ENCODE results near the gene METTL25.
"Not testable (repeated sequence)": the region's sequence is repeated elsewhere in the genome, so short reads cannot be mapped to it uniquely, and the experiment has no call there.

METTL25 gene, protein sequence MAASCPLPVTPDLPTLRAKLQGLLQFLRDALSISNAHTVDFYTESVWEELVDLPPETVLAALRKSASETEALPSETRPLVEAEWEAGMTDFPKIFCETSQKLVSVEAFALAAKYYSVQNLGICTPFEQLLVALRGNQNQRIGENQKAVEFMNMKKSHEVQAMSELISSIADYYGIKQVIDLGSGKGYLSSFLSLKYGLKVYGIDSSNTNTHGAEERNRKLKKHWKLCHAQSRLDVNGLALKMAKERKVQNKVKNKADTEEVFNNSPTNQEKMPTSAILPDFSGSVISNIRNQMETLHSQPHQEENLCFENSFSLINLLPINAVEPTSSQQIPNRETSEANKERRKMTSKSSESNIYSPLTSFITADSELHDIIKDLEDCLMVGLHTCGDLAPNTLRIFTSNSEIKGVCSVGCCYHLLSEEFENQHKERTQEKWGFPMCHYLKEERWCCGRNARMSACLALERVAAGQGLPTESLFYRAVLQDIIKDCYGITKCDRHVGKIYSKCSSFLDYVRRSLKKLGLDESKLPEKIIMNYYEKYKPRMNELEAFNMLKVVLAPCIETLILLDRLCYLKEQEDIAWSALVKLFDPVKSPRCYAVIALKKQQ
- long read RNA-seq, donor 1, partial matches to known transcripts = 7 of 14 reads
- long read RNA-seq, donor 1, other reads (novel, unspliced or antisense) = 0 of 14 reads
- long read RNA-seq, donor 2, partial matches to known transcripts = 7 of 12 reads
- long read RNA-seq, donor 2, other reads (novel, unspliced or antisense) = 0 of 12 reads
- long read RNA-seq, donor 3, partial matches to known transcripts = 10 of 15 reads
- long read RNA-seq, donor 3, other reads (novel, unspliced or antisense) = 0 of 15 reads
- long read RNA-seq, donor 4, partial matches to known transcripts = 0 of 4 reads
- long read RNA-seq, donor 4, other reads (novel, unspliced or antisense) = 0 of 4 reads
- long read RNA-seq, donor 5, partial matches to known transcripts = 6 of 13 reads
- long read RNA-seq, donor 5, other reads (novel, unspliced or antisense) = 0 of 13 reads
- long read RNA-seq, donor 6, partial matches to known transcripts = 0 of 4 reads
- long read RNA-seq, donor 6, other reads (novel, unspliced or antisense) = 0 of 4 reads
- long read RNA-seq, donor 7, transcript METTL25-201 (12 exons, 2,093 nt) = major isoform, 5 of 23 reads
- long read RNA-seq, donor 7, partial matches to known transcripts = 14 of 23 reads
- long read RNA-seq, donor 7, other reads (novel, unspliced or antisense) = 0 of 23 reads
- long read RNA-seq, donor 8, partial matches to known transcripts = 20 of 23 reads
- long read RNA-seq, donor 8, other reads (novel, unspliced or antisense) = 0 of 23 reads

DNA sequence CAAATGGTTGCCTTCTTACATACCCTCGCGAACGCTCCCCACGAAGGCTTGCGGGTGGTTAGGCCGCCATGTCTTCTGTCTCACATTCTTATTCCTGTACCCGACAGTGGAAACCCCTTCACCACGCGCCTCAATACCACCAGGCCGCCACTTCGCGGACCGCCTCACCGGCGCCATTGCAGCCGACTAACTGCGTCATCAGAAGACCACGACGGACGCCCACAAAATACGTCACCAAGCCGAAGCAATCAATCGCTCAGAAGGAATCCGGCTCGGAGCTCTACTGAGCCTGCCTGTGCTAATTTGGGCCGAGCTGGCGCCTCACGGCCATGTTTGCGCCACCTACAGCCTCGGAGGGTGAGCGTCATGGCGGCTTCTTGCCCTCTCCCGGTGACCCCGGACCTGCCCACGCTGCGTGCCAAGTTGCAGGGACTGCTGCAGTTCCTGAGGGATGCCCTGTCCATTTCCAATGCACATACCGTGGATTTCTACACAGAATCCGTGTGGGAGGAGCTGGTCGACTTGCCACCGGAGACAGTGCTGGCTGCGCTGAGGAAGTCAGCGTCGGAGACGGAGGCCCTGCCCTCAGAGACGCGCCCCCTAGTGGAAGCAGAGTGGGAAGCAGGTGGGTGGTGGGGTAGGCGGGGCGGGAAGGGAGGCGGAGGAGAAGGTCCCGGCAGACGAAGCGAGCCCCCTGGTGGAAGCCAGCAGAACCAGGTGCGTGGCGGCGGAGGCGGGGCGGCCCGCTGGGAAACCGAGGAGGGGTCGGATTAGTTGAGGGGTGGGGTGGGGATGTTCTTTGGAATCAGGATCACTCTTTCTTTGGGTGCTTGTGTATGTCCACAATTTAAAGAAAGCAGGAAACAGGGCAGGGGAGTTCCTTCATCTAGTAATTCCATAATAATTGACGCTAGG is at the start of gene METTL25, which contains the start of gene CCDC59:
TSS of gene METTL25 (plus strand) at position 330 of the 915 bp plus-strand sequence. CDS start at position 367, 37 bp downstream.
TSS of gene CCDC59 (minus strand) at position 188 of the 915 bp plus-strand sequence. CDS start at position 177, 11 bp downstream.
- DNase-seq = peak; percentile 100

DNA sequence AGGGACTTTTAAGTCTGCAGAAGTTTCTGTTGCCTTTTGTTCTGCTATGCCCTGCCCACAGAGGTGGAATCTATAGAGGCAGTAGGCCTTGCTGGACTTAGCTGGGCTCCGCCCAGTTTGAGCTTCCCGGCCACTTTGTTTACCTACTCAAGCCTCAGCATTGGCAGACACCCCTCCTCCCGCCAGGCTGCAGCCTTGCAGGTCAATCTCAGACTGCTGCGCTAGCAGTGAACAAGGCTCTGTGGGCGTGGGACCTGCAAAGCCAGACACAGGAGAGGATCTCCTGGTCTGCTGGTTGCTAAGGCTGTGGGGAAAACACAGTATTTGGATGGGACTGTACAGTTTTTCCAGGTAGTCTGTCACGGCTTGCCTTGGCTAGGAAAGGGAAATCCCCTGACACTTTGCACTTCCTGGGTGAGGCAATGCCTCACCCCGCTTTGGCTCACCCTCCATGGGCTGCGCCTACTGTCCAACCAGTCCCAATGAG is 43.9 kb upstream of the METTL25 start:
- DNase-seq = no peak

DNA sequence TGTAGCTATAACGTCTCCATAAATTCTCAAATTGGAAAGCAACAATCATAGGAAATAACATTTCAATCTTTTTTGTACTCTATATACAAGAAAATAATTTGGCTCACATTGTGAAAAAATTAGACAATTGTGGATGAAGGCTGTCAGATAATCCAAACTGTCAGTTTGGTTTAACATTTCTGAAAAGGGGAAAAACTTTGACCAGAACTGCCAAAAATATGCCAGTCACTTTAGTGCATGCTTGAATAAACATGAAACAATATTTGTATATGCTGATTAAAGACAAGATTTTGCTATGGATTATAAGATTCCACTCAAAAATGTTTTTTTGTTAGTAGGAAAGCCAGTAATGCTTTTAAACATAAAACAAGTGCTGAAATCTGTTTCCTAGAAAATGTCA is 39.1 kb upstream of the METTL25 start:
- no peak for DNase-seq

DNA sequence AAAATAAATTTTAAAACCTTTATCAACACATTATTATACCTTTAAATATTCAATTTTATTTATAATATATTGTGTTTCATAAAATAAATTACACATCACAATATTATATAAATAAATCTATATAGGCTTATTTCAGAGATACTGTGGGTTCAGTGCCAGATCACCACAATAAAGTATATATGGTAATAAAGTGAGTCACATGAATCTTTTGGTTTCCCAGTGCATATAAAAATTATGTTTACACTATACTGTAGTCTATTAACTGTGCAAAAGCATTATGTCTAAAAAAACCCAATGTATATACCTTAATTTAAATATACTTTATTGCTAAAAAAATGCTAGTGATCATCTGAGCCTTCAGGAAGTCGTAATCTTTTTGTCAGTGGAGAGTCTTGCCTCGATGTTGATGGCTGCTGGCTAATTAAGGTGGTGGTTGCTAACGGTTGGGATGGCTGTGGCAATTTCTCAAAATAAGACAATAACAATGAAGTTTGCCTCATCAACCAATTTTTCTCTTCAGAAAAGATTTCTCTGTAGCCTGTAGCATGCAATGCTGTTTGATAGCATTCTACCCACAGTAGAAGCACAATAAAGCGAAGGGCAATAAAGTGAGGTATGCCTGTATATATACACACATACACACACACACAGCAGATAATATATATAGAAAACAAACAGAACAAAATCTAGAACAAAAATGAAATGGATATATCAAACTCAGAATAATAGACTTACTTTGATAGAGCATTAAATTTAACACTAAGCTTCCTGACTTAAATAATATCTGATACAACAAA is 32.6 kb upstream of the METTL25 start:
- no peak for DNase-seq

DNA sequence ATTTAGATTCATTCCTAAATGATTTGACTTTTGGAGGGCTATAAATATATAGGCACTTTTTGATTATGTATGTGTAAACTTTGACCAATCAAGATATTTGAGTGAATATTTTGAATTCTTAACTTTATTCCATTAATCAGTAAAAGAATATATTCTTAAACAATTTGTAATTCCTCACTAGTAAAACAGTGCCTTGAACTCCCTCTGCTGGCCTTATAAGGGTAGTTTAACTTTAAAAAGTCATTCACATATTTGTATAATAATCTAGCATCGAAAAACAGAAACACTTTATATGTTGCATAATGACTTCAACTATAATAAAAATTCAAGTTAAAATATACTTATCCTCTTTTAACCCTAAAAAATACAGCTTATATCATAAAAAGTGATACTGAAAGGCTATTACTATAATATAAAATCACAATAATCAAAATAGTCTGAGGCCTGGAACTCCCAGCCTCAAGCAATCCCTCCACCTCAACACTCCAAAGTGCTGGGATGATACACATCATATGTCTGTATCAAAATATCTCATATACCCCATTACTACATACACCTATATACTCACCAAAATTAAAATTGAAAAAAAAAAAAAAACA is 31.3 kb upstream of the METTL25 start:
- DNase-seq = no peak

GRCh38 chr12:82327861-82328260 is 30.5 kb upstream of the METTL25 start:
- DNase-seq = no peak

DNA sequence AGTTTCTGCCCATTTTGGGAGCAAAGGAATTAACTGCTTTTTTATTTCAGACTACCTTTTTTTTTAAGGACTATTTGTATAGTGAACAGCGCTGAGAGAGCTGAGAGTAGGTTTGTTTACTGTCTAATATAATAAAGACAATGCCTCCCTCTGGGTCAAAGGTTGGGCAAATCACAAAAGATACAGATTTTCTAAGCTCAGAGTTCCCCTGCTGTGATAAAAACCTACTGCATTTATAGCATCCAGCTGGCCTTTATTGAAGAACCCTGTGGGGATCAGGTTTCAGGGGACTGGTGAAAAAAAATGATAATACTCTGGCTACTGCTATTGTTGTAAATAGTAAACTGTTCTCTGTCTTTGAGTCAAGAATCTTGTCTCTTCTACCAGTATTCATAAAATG is 28.8 kb upstream of the METTL25 start:
- DNase-seq = no peak

GRCh38 chr12:82350161-82350560 is 8.2 kb upstream of the METTL25 start:
- DNase-seq = no peak

GRCh38 chr12:82351390-82351789 is 6.9 kb upstream of the METTL25 start:
- DNase-seq = no peak

- DNase-seq = no peak
Measured at GRCh38 chr12:82357340-82357739, 989 bp upstream of the METTL25 start.

- DNase-seq = no peak
Measured at GRCh38 chr12:82357845-82358199, 507 bp upstream of the METTL25 start.

GRCh38 chr12:82359115-82359478 is 768 bp downstream of the METTL25 start:
- peak; percentile 63 for DNase-seq

GRCh38 chr12:82360834-82361233 is 2.5 kb downstream of the METTL25 start:
- not testable (repeated sequence) for DNase-seq

GRCh38 chr12:82361461-82361915 is 3.2 kb downstream of the METTL25 start:
- DNase-seq = no peak

DNA sequence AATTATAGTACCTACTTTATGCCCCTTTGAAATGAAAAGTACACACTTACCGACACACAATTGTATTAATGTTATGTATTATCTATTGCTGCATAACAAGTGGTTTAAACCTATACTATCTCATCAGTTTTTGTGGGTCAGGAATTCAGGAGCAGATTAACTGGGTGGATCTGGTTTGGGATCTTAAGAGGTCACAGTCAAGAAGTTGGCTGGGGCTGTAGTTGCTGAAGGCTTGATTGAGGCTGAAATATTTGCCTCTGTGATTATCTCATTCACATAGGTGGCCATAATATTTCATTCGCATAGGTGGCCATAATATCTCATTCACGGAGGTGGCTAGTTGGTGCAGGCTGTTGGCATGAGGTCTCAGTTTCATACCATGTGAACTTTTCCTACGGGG is 5.7 kb downstream of the METTL25 start:
- no peak for DNase-seq

DNA sequence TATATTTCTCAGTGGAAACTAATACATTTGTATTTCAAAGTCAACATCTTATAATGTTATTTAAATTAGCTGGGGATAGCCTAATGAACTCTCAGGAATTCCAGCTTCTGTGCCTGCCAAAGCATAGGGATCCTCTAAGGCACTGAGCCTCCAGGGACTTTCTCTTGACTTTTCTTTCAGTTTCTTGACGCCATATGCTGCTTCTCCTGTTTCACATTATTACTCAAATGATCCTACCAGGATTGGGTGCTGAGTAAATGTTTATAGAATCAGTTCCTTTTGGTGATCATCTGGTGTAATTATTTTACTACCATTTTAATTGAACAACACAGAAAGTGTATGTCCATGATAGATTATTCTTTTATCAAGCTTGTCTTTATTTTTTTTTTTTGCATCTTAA is 7.9 kb downstream of the METTL25 start:
- DNase-seq = no peak

GRCh38 chr12:82375201-82375600 is 16.9 kb downstream of the METTL25 start:
- DNase-seq = no peak

DNA sequence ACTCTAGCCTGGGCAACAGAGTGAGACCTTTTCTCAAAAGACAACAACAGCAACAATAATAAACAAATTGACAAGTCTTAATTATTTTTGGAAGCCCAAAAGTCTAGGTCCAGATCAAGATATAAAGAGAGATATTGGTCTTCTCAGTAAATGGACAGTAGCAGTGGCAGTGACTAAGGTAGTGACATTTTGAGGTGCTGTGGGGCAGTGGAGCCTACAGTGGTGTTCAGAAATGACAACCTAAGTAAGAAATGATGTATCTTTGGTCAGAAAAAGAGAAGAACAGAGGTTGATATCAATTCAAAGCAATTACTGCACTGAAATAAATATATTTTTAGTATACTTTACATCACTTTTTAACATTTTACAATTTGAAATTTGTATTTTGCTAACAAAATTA is 20.7 kb downstream of the METTL25 start:
- DNase-seq = no peak

DNA sequence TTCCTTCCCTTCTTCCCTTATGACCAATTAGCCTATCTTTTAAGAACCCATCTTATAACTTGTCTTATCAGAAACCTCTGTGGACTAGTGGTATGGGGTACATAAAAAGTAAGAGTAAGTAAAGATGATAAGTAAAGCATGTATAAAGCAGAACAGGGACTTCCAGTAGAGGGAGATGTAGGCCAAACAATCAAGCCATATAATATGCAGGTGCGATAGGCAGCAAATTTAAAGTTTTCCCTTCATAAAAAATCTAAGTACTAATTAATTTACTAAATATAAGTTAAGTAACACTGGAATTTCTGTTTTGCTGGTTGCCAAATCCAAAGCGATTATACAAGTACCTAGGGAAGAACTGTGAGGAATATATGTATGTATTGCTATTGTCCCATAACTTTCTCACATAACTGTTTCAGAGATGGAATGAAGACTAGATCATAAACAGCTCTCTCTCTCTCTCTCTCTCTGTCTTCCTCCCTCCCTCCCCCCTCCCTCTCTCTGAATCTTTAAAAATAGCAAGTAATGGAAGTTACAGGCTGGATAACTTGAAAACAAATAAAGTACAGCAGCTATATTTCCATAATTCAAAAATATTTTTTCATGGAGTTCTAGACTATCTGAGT is 25.7 kb downstream of the METTL25 start:
- DNase-seq = no peak

All from right kidney (tissue), 9 donors.